Astrocyte of the spinal cord (primary cell): ENCODE measurements around the gene MALT1.

Experiments
- DNase-seq: peaks from one replicate; pipeline ENCODE4 v3.0.0; 2011; ENCODE audit warnings: low read depth, low spot score
- H3K4me3 ChIP-seq: 2 replicates; pipeline ENCODE4 v1.5.1; 2011; ENCODE audit warnings: low read depth, mild to moderate bottlenecking, low read length, moderate library complexity
- CTCF ChIP-seq: IDR thresholded peaks from 2 replicates; pipeline ENCODE4 v1.5.1; 2012; ENCODE audit warnings: low read depth, mild to moderate bottlenecking, low read length, inconsistent platforms
- in situ Hi-C: cut with HindIII; loops from 2 replicates; pipeline ENCODE4 v1.10.0; 2017; ENCODE audit warnings: low sequenced_read_pairs

MALT1 gene

GRCh38 chr18:58727776-58728500 lies 56.7 kb downstream of the MALT1 start:
- DNase-seq: peak; percentile 34
- H3K4me3 ChIP-seq: no peak overlapping the region
- in situ Hi-C loops: no loop called here
- TF ChIP-seq CTCF: no peak

GRCh38 chr18:58728719-58729118 lies 57.5 kb downstream of the MALT1 start:
- in situ Hi-C loops: no loop called here

GRCh38 chr18:58730618-58731017 lies 59.4 kb downstream of the MALT1 start:
- no peak overlapping the region for H3K4me3 ChIP-seq
- TF ChIP-seq CTCF: no peak
- no peak for DNase-seq
- in situ Hi-C loops: no loop called here

More at GRCh38 chr18:58728719-58729118, 57.5 kb downstream of the MALT1 start:
- DNase-seq: no peak
- no peak overlapping the region for H3K4me3 ChIP-seq
- TF ChIP-seq CTCF: no peak

GRCh38 chr18:58732471-58732870 lies 61.2 kb downstream of the MALT1 start:
- no peak for DNase-seq
- TF ChIP-seq CTCF: no peak
- in situ Hi-C loops: no loop called here
- H3K4me3 ChIP-seq: no peak overlapping the region

- in situ Hi-C loops: no loop called here
- no peak for TF ChIP-seq CTCF
- DNase-seq: no peak
- no peak overlapping the region for H3K4me3 ChIP-seq
Measured at GRCh38 chr18:58733866-58734265, 62.6 kb downstream of the MALT1 start.

- H3K4me3 ChIP-seq: no peak overlapping the region
- no peak for DNase-seq
- in situ Hi-C loops: no loop called here
- TF ChIP-seq CTCF: no peak
Measured at GRCh38 chr18:58738322-58738721, 67.1 kb downstream of the MALT1 start.
